ENCODE data around the gene PTPRN2.

GRCh38 chr7:158025686-158026600 is 561.7 kb downstream of the PTPRN2 start:
- no peak for TF ChIP-seq CTCF (conservative IDR thresholded peaks at IDR 0.05)
- TF ChIP-seq EZH2 (IDR thresholded peaks at IDR 0.05; ENCODE audit: low read depth): no peak

Data from PC-9 (cell line).